PC-9 (cell line): ENCODE results near the gene MYO19. TPM values are rescaled to one million over a fixed set of nuclear protein-coding genes. Genes with fewer than 3 reads are reported as not detected.

Experiments used
- BruUV-seq: library from RNA; stranded (reverse); fragments of 400-500 nt; replicated peaks from 2 replicates; lab custom pipeline; 2021; lab: Mats Ljungman, UMichigan
- CTCF ChIA-PET: fragments of 300-600 bp; sonication (Branson Sonifier 250); formaldehyde crosslinking; loops from one replicate; lab custom pipeline; 2022; ENCODE audit warnings: antibody characterized with exemption; lab: Charles Lee
- POLR2A ChIA-PET: fragments of 300-600 bp; sonication (Branson Sonifier 250); formaldehyde crosslinking; loops from one replicate; lab custom pipeline; 2022; ENCODE audit warnings: antibody characterized with exemption; ENCODE audit not compliant: unreplicated experiment; lab: Charles Lee
- DNase-seq, 2 experiments: peaks; one replicate each; pipeline versions ENCODE4 v3.0.0 to v3.0.0-alpha.2; 2015 to 2022; ENCODE audit warnings: mixed read lengths in 1 of 2
- H2AFZ ChIP-seq: fragments of 200-600 bp; sonication (generic); 2 replicates; pipeline ENCODE4 v1.8.1; 2017; ENCODE audit warnings: antibody characterized with exemption
- H3F3A ChIP-seq: fragments of 200-600 bp; sonication (generic); 2 replicates; pipeline ENCODE4 v1.8.1; 2017; ENCODE audit warnings: antibody characterized with exemption, mild to moderate bottlenecking, low read depth; ENCODE audit not compliant: insufficient read depth
- H3K27ac ChIP-seq: fragments of 200-600 bp; sonication (generic); 2 replicates; pipeline ENCODE4 v1.6.1; 2016; ENCODE audit warnings: mixed run types
- H3K27me3 ChIP-seq: fragments of 200-600 bp; sonication (generic); 2 replicates; pipeline ENCODE4 v1.6.1; 2016; ENCODE audit warnings: low read depth, mixed run types; ENCODE audit not compliant: insufficient read depth
- H3K36me3 ChIP-seq: fragments of 200-600 bp; sonication (generic); 2 replicates; pipeline ENCODE4 v1.6.1; 2016; ENCODE audit warnings: low read depth, mixed run types
- H3K4me1 ChIP-seq: fragments of 200-600 bp; sonication (generic); replicated peaks from 2 replicates; pipeline ENCODE4 v1.6.1; 2016; ENCODE audit warnings: mixed run types; ENCODE audit not compliant: insufficient read depth
- H3K4me2 ChIP-seq: fragments of 200-600 bp; sonication (generic); 2 replicates; pipeline ENCODE4 v1.6.1; 2017; ENCODE audit warnings: mixed run types
- H3K4me3 ChIP-seq: fragments of 200-600 bp; sonication (generic); 2 replicates; pipeline ENCODE4 v1.6.1; 2016; ENCODE audit warnings: mixed run types
- H3K79me2 ChIP-seq: fragments of 200-600 bp; sonication (generic); 2 replicates; pipeline ENCODE4 v1.6.1; 2017; ENCODE audit warnings: low read depth, mixed run types
- H3K9me2 ChIP-seq: fragments of 200-600 bp; sonication (generic); 2 replicates; pipeline ENCODE4 v1.8.1; 2017; ENCODE audit warnings: mild to moderate bottlenecking; ENCODE audit not compliant: insufficient read depth
- H3K9me3 ChIP-seq: fragments of 200-600 bp; sonication (generic); 2 replicates; pipeline ENCODE4 v1.8.1; 2016; ENCODE audit warnings: low read depth; ENCODE audit not compliant: insufficient read depth
- H4K20me1 ChIP-seq: fragments of 200-600 bp; sonication (generic); 2 replicates; pipeline ENCODE4 v1.8.1; 2017; ENCODE audit not compliant: insufficient read depth
- CTCF ChIP-seq: fragments of 200-600 bp; sonication (generic); conservative IDR thresholded peaks from 2 replicates; pipeline ENCODE4 v1.6.1; 2017; ENCODE audit warnings: mixed run types, antibody characterized with exemption, mild to moderate bottlenecking, moderate library complexity
- EZH2 ChIP-seq: fragments of 200-600 bp; sonication (generic); IDR thresholded peaks from 2 replicates; pipeline ENCODE4 v1.8.0; 2017; ENCODE audit warnings: antibody characterized with exemption, low read depth
- intact Hi-C: fragments of 100-400 bp; cut with micrococcal nuclease; formaldehyde crosslinking; loops from one replicate; pipeline ENCODE4 v1.10.0; 2022; ENCODE audit not compliant: unreplicated experiment
- total RNA-seq: library from RNA; stranded (reverse); gene quantifications from 2 replicates; pipeline ENCODE4 v1.2.3, GENCODE V29; 2021

MYO19 gene
- total RNA-seq, 1 experiment from 2014 or later: 110 TPM

GRCh38 chr17:36461330-36462110, 73.1 kb downstream of the MYO19 start:
- POLR2A ChIA-PET: no interaction called here
- CTCF ChIA-PET: no interaction called here
- TF ChIP-seq EZH2: no peak
- no peak for TF ChIP-seq CTCF
- BruUV-seq: no TSS peak
- no peaks in the 10 kb centered on the region for H4K20me1 ChIP-seq
- H3K9me3 ChIP-seq: no peaks in the 10 kb centered on the region
- H3K4me3 ChIP-seq: no peak overlapping the region
- no peaks in the 10 kb centered on the region for H3K4me1 ChIP-seq
- no peaks in the 10 kb centered on the region for H3K79me2 ChIP-seq
- no peaks in the 10 kb centered on the region for H3K9me2 ChIP-seq
- peaks cover 84% of the 10 kb centered on the region for H3K27me3 ChIP-seq
- no peaks in the 10 kb centered on the region for H3F3A ChIP-seq
- no peak overlapping the region for H2AFZ ChIP-seq
- no peaks in the 10 kb centered on the region for H3K36me3 ChIP-seq
- no peak overlapping the region for H3K27ac ChIP-seq
- intact Hi-C loops: no loop called here
- no peak overlapping the region for H3K4me2 ChIP-seq
- DNase-seq: no peak

- Histone ChIP-seq H3K9me2 (no peaks in the 10 kb centered on the region), H3K36me3 (no peaks in the 10 kb centered on the region), H3K27me3 (peaks cover 82% of the 10 kb centered on the region), H3K4me2 (no peak overlapping the region), H2AFZ (no peak overlapping the region), H4K20me1 (no peaks in the 10 kb centered on the region), H3K27ac (no peak overlapping the region), H3K79me2 (no peaks in the 10 kb centered on the region), H3K4me3 (no peak overlapping the region), H3K4me1 (no peaks in the 10 kb centered on the region), H3F3A (no peaks in the 10 kb centered on the region), H3K9me3 (no peaks in the 10 kb centered on the region)
- intact Hi-C loops: no loop called here
- no TSS peak for BruUV-seq
- TF ChIP-seq EZH2: no peak
- no peak for TF ChIP-seq CTCF
- ChIA-PET POLR2A (no interaction called here), CTCF (no interaction called here)
- DNase-seq: no peak
These were observed 74.3 kb downstream of the MYO19 start for GRCh38 chr17:36460265-36460937.

GRCh38 chr17:36459601-36460000, 75.1 kb downstream of the MYO19 start:
- no peaks in the 10 kb centered on the region for H3K9me2 ChIP-seq
- H2AFZ ChIP-seq: no peak overlapping the region
- no peak overlapping the region for H3K27ac ChIP-seq
- no TSS peak for BruUV-seq
- no peak for DNase-seq
- H3F3A ChIP-seq: no peaks in the 10 kb centered on the region
- peaks cover 79% of the 10 kb centered on the region for H3K27me3 ChIP-seq
- intact Hi-C loops: no loop called here
- no peaks in the 10 kb centered on the region for H3K4me1 ChIP-seq
- H4K20me1 ChIP-seq: no peaks in the 10 kb centered on the region
- TF ChIP-seq CTCF (no peak), EZH2 (no peak)
- CTCF ChIA-PET: no interaction called here
- POLR2A ChIA-PET: no interaction called here
- H3K79me2 ChIP-seq: no peaks in the 10 kb centered on the region
- H3K36me3 ChIP-seq: no peaks in the 10 kb centered on the region
- no peak overlapping the region for H3K4me2 ChIP-seq
- H3K9me3 ChIP-seq: no peaks in the 10 kb centered on the region
- H3K4me3 ChIP-seq: no peak overlapping the region
